Liver (tissue), 9 donors: Measurements from ENCODE around the gene RPS6KA1. TPM values are rescaled to one million over a fixed set of nuclear protein-coding genes. Genes with fewer than 3 reads are reported as not detected.
A peak's percentile ranks its signal among the peaks of the same experiment; 100 is the strongest.
"Not testable (repeated sequence)": the region's sequence is repeated elsewhere in the genome, so short reads cannot be mapped to it uniquely, and the experiment has no call there.

Source experiments
- DNase-seq: peaks from one replicate; pipeline ENCODE4 v3.0.0-alpha.2; 2017; ENCODE audit warnings: low spot score
- H3K27ac ChIP-seq, 2 donors: one replicate each; pipeline ENCODE4 v1.7.0; 2013; ENCODE audit warnings: inconsistent platforms in 2 of 2, low read length in 2 of 2, control low read depth in 1 of 2, low read depth in 1 of 2, mild to moderate bottlenecking in 1 of 2
- H3K27me3 ChIP-seq, 4 donors: one replicate each; pipeline versions ENCODE4 v1.6.1 to v1.7.0; 2013; ENCODE audit warnings: low read length in 3 of 4, inconsistent platforms in 1 of 4, mild to moderate bottlenecking in 1 of 4, moderate library complexity in 1 of 4; ENCODE audit not compliant: control insufficient read depth in 4 of 4, insufficient read depth in 4 of 4
- H3K36me3 ChIP-seq, 4 donors: one replicate each; pipeline versions ENCODE4 v1.6.1 to v1.7.0; 2013; ENCODE audit warnings: low read length in 3 of 4, mild to moderate bottlenecking in 3 of 4, low read depth in 1 of 4, moderate library complexity in 1 of 4; ENCODE audit not compliant: control insufficient read depth in 4 of 4, insufficient read depth in 3 of 4
- H3K4me1 ChIP-seq, 4 donors: one replicate each; pipeline versions ENCODE4 v1.6.1 to v1.7.0; 2013; ENCODE audit warnings: low read length in 3 of 4, mild to moderate bottlenecking in 3 of 4, moderate library complexity in 1 of 4; ENCODE audit not compliant: control insufficient read depth in 4 of 4, insufficient read depth in 4 of 4
- H3K4me3 ChIP-seq, 3 donors: one replicate each; pipeline versions ENCODE4 v1.6.1 to v1.7.0; 2013; ENCODE audit warnings: low read length in 3 of 3, control low read depth in 1 of 3, low read depth in 1 of 3, mild to moderate bottlenecking in 1 of 3
- H3K9ac ChIP-seq, 2 donors: one replicate each; pipeline ENCODE4 v1.7.0; 2013; ENCODE audit warnings: low read length in 2 of 2, mild to moderate bottlenecking in 2 of 2, moderate library complexity in 2 of 2, control low read depth in 1 of 2, low read depth in 1 of 2
- H3K9me3 ChIP-seq, 4 donors: one replicate each; pipeline versions ENCODE4 v1.6.1 to v1.7.0; 2013; ENCODE audit warnings: low read length in 3 of 4; ENCODE audit not compliant: control insufficient read depth in 4 of 4
- ATF3 ChIP-seq: IDR thresholded peaks from 2 replicates; pipeline ENCODE4 v1.6.1; 2016; ENCODE audit warnings: antibody characterized with exemption
- FOXA2 ChIP-seq: IDR thresholded peaks from 2 replicates; pipeline ENCODE4 v1.6.1; 2016; ENCODE audit warnings: antibody characterized with exemption
- GABPA ChIP-seq, 2 donors: IDR thresholded peaks in 1 of 2; conservative IDR thresholded peaks in 1 of 2; 2 replicates each; pipeline ENCODE4 v1.6.1; 2016; ENCODE audit warnings: antibody characterized with exemption in 2 of 2, mild to moderate bottlenecking in 1 of 2, moderate library complexity in 1 of 2
- HNF4A ChIP-seq, 2 donors: conservative IDR thresholded peaks; 2 replicates each; pipeline ENCODE4 v1.6.1; 2016; ENCODE audit warnings: antibody characterized with exemption in 2 of 2, mild to moderate bottlenecking in 2 of 2
- HNF4G ChIP-seq: IDR thresholded peaks from 2 replicates; pipeline ENCODE4 v1.6.1; 2016; ENCODE audit warnings: antibody characterized with exemption
- SP1 ChIP-seq: IDR thresholded peaks from 2 replicates; pipeline ENCODE4 v1.6.1; 2018; ENCODE audit warnings: antibody characterized with exemption, mild to moderate bottlenecking
- TAF1 ChIP-seq: conservative IDR thresholded peaks from 2 replicates; pipeline ENCODE4 v1.6.1; 2016; ENCODE audit warnings: antibody characterized with exemption, mild to moderate bottlenecking
- YY1 ChIP-seq: IDR thresholded peaks from 2 replicates; pipeline ENCODE4 v1.6.1; 2016; ENCODE audit warnings: antibody characterized with exemption, mild to moderate bottlenecking
- ZBTB33 ChIP-seq: IDR thresholded peaks from 2 replicates; pipeline ENCODE4 v1.6.1; 2016; ENCODE audit warnings: antibody characterized with exemption
- WGBS: extraction: QIAGEN DNeasy Blood & Tissue Kit; methylation state at CpG from one replicate; pipeline ENCODE4 v1.1.7; 2013; 5-methylcytosine and 5-hydroxymethylcytosine counted together
- polyA plus RNA-seq, 2 donors: library from polyadenylated mRNA; stranded (reverse) in 1 of 2; unstranded in 1 of 2; fragments of 200-250 nt in 1 of 2; fragments of >200 nt in 1 of 2; fragmentation: Nextera tagmentation in 1 of 2; extraction: Ambion mirVana in 1 of 2; gene quantifications; one replicate each; pipeline versions ENCODE4 v1.2.1 to v1.2.3, GENCODE V29; 2013 to 2015
- total RNA-seq, 2 donors: library from RNA; depleted of rRNA; stranded (reverse); fragments of >200 nt; gene quantifications; one replicate each; pipeline ENCODE4 v1.2.3, GENCODE V29; 2014
- TF ChIP-seq, protein P1 (sequence below): IDR thresholded peaks from 2 replicates; pipeline ENCODE4 v1.6.1; 2016; ENCODE audit warnings: antibody characterized with exemption, mild to moderate bottlenecking
- donor health status: healthy.
- donor health status: healthy.
- donor health status: healthy.
- donor health status: healthy.
- donor health status: healthy.

Gene RPS6KA1
- total and polyA plus RNA-seq, 4 donors, result 4.0 to 26.8 (median 7.4) TPM

- Histone ChIP-seq H3K4me3 (no peak overlapping the region), H3K9me3 (peaks cover 0 to 4% (median 1%) of the 10 kb centered on the region in 4 donors), H3K36me3 (no peaks in the 10 kb centered on the region), H3K4me1 (no peaks in the 10 kb centered on the region), H3K27me3 (no peaks in the 10 kb centered on the region), H3K27ac (no peak overlapping the region), H3K9ac (no peak overlapping the region)
- TF ChIP-seq ZBTB33 (no peak), HNF4G (no peak), ATF3 (no peak), GABPA (IDR thresholded peaks at IDR 0.05 in 1 of 2, conservative IDR thresholded peaks at IDR 0.05 in 1 of 2) (no peak), HNF4A (conservative IDR thresholded peaks at IDR 0.05) (no peak), TAF1 (no peak), FOXA2 (no peak), SP1 (no peak)
- TF ChIP-seq, protein P1, sequence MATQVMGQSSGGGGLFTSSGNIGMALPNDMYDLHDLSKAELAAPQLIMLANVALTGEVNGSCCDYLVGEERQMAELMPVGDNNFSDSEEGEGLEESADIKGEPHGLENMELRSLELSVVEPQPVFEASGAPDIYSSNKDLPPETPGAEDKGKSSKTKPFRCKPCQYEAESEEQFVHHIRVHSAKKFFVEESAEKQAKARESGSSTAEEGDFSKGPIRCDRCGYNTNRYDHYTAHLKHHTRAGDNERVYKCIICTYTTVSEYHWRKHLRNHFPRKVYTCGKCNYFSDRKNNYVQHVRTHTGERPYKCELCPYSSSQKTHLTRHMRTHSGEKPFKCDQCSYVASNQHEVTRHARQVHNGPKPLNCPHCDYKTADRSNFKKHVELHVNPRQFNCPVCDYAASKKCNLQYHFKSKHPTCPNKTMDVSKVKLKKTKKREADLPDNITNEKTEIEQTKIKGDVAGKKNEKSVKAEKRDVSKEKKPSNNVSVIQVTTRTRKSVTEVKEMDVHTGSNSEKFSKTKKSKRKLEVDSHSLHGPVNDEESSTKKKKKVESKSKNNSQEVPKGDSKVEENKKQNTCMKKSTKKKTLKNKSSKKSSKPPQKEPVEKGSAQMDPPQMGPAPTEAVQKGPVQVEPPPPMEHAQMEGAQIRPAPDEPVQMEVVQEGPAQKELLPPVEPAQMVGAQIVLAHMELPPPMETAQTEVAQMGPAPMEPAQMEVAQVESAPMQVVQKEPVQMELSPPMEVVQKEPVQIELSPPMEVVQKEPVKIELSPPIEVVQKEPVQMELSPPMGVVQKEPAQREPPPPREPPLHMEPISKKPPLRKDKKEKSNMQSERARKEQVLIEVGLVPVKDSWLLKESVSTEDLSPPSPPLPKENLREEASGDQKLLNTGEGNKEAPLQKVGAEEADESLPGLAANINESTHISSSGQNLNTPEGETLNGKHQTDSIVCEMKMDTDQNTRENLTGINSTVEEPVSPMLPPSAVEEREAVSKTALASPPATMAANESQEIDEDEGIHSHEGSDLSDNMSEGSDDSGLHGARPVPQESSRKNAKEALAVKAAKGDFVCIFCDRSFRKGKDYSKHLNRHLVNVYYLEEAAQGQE, result no peak
- peak; percentile 40 for DNase-seq
- WGBS, result 88% methylated on average over 5 of the region's 5 CpGs
Observed at GRCh38 chr1:26583646-26584485, 54.3 kb downstream of the RPS6KA1 start.

DNA sequence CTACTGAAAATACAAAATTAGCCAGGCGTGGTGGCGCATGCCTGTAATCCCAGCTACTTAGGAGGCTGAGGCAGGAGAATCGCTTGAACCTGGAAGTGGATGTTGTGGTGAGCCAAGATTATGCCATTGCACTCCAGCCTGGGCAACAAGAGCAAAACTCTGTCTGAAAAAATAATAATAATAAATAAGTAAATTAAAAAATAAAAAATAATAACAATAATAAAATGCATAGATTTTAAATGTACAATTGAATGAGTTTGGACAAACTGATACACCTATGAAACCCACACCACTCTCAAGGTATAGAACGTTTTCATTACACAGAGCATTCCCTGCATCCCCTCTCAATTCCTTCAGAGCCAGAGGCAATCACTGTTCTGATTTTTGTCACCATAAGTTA, 55.0 kb downstream of the RPS6KA1 start:
- 89% methylated on average over 4 of the region's 4 CpGs for WGBS
- H3K27me3 ChIP-seq, H3K9ac ChIP-seq, H3K9me3 ChIP-seq, H3K36me3 ChIP-seq, H3K4me1 ChIP-seq, H3K27ac ChIP-seq, DNase-seq, H3K4me3 ChIP-seq: not testable (repeated sequence)

DNA sequence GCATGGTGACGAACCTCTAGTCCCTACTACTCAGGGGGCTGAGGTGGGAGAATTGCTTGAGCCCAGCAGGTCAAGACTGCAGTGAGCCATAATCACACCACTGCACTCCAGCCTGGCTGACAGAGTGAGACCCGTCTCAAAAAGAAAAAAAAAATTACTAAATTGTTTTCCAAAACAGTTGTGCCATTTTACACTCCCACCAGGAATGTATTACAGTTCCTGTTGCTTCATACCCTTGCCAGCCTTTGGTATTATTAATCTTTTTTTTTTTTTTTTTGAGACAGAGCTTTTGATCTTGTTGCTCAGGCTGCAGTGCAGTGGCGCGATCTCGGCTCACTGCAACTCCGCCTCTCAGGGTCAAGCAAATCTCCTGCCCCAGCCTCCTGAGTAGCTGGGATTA, 55.9 kb downstream of the RPS6KA1 start:
- H3K9ac ChIP-seq, result no peak overlapping the region
- TF ChIP-seq YY1, result no peak
- no peak for TF ChIP-seq HNF4A (conservative IDR thresholded peaks at IDR 0.05)
- TF ChIP-seq SP1, result no peak
- TF ChIP-seq HNF4G, result no peak
- no peak overlapping the region for H3K27ac ChIP-seq
- 90% methylated on average over 6 of the region's 6 CpGs for WGBS
- peaks cover 0 to 5% (median 1%) of the 10 kb centered on the region in 4 donors for H3K9me3 ChIP-seq
- no peaks in the 10 kb centered on the region for H3K27me3 ChIP-seq
- H3K4me1 ChIP-seq, result no peaks in the 10 kb centered on the region
- H3K4me3 ChIP-seq, result no peak overlapping the region
- no peak for DNase-seq
- H3K36me3 ChIP-seq, result no peaks in the 10 kb centered on the region
